GM12878 (cell line): ENCODE data around the gene NFE2L2. TPM values are rescaled to one million over a fixed set of nuclear protein-coding genes. Genes with fewer than 3 reads are reported as not detected.

Source experiments
- CBFB ChIP-seq: IDR thresholded peaks from 2 replicates; pipeline ENCODE4 v1.6.1; 2016; ENCODE audit warnings: antibody characterized with exemption, low read depth
- HCFC1 ChIP-seq: fragments of 150-350 bp; IDR thresholded peaks from 2 replicates; pipeline ENCODE4 v1.6.1; 2014; ENCODE audit warnings: low read length
- KDM1A ChIP-seq: fragments of 200-600 bp; sonication (generic); IDR thresholded peaks from 2 replicates; pipeline ENCODE4 v1.6.1; 2016; ENCODE audit warnings: borderline replicate concordance
- NFYA ChIP-seq: IDR thresholded peaks from 2 replicates; pipeline ENCODE4 v1.6.1; 2011; ENCODE audit warnings: low read depth, mild to moderate bottlenecking, low read length, improper control_type of control experiment, borderline replicate concordance
- NFYB ChIP-seq: IDR thresholded peaks from 2 replicates; pipeline ENCODE4 v1.6.1; 2011; ENCODE audit warnings: low read depth, mild to moderate bottlenecking, low read length, improper control_type of control experiment, moderate library complexity; ENCODE audit not compliant: insufficient read depth
- NR2F1 ChIP-seq: fragments of 450-650 bp; conservative IDR thresholded peaks from 2 replicates; pipeline ENCODE4 v1.6.1; 2017; ENCODE audit warnings: mild to moderate bottlenecking
- POLR2A ChIP-seq: IDR thresholded peaks from 2 replicates; pipeline ENCODE4 v1.6.1; 2011; ENCODE audit warnings: low read depth, mild to moderate bottlenecking, low read length
- SPI1 ChIP-seq: IDR thresholded peaks from 2 replicates; pipeline ENCODE4 v1.6.1; 2011; ENCODE audit warnings: low read depth, mild to moderate bottlenecking, low read length, moderate library complexity, borderline replicate concordance; ENCODE audit not compliant: insufficient read depth
- SRF ChIP-seq, 2 experiments: IDR thresholded peaks; 2 replicates each; pipeline ENCODE4 v1.6.1; 2011; ENCODE audit warnings: low read depth in 2 of 2, low read length in 2 of 2, mild to moderate bottlenecking in 1 of 2, moderate library complexity in 1 of 2
- SUPT20H ChIP-seq: IDR thresholded peaks from 2 replicates; pipeline ENCODE4 v1.6.1; 2011; ENCODE audit warnings: low read depth, mild to moderate bottlenecking, low read length, moderate library complexity, borderline replicate concordance; ENCODE audit not compliant: control insufficient read depth
- TAF1 ChIP-seq: IDR thresholded peaks from 2 replicates; pipeline ENCODE4 v1.6.1; 2011; ENCODE audit warnings: mild to moderate bottlenecking, low read depth, low read length, borderline replicate concordance
- TCF3 ChIP-seq: IDR thresholded peaks from 2 replicates; pipeline ENCODE4 v1.6.1; 2012; ENCODE audit warnings: low read depth, mild to moderate bottlenecking, low read length, borderline replicate concordance; ENCODE audit not compliant: insufficient read depth
- ZZZ3 ChIP-seq: IDR thresholded peaks from 2 replicates; pipeline ENCODE4 v1.6.1; 2011; ENCODE audit warnings: low read depth; ENCODE audit not compliant: control insufficient read depth, insufficient read length
- polyA plus RNA-seq, 11 experiments: library from polyadenylated mRNA; depleted of rRNA in 4 of 11; unstranded in 6 of 11; stranded (reverse) in 5 of 11; fragments of >200 nt; fragmentation: Nextera tagmentation in 4 of 11; fragmentation: Illumina TruSeq in 1 of 11; extraction: Ambion mirVana in 4 of 11; extraction: Trizol in 1 of 11; gene quantifications; 1 replicate in 1 of 11; 2 replicates in 10 of 11; pipeline versions ENCODE4 v1.2.1 to v1.2.3, GENCODE V29; 2011 to 2016; ENCODE audit warnings: inconsistent platforms in 2 of 11, missing spikeins in 2 of 11, low read depth in 1 of 11
- total RNA-seq, 4 experiments: library from RNA; depleted of rRNA in 3 of 4; stranded (reverse); fragments of >200 nt in 3 of 4; fragmentation: Illumina TruSeq in 1 of 4; extraction: Trizol in 1 of 4; gene quantifications; 2 replicates each; pipeline versions ENCODE4 v1.2.1 to v1.2.3, GENCODE V29; 2013 to 2021
- TF ChIP-seq, protein P1 (sequence below): fragments of 450-650 bp; formaldehyde crosslinking; IDR thresholded peaks from 2 replicates; pipeline ENCODE4 v1.4.0; 2022; ENCODE audit warnings: mild to moderate bottlenecking, moderate library complexity
- TF ChIP-seq, protein P2 (sequence below): fragments of 450-650 bp; IDR thresholded peaks from 2 replicates; pipeline ENCODE4 v1.6.1; 2016; ENCODE audit warnings: mild to moderate bottlenecking, moderate library complexity, borderline replicate concordance
- TF ChIP-seq, protein P3 (sequence below): fragments of 450-650 bp; IDR thresholded peaks from 2 replicates; pipeline ENCODE4 v1.6.1; 2014; ENCODE audit warnings: mild to moderate bottlenecking
- TF ChIP-seq, protein P4 (sequence below): IDR thresholded peaks from 2 replicates; pipeline ENCODE4 v1.6.1; 2012; ENCODE audit warnings: improper control_type of control experiment, low read depth, low read length; ENCODE audit not compliant: insufficient replicate concordance

Gene NFE2L2
- total and polyA plus RNA-seq, 10 of the 15 experiments (the other 5 are each of a cell fraction or from before 2014, with no cell fraction given): 18.4 to 69.8 (median 37.1) TPM

DNA sequence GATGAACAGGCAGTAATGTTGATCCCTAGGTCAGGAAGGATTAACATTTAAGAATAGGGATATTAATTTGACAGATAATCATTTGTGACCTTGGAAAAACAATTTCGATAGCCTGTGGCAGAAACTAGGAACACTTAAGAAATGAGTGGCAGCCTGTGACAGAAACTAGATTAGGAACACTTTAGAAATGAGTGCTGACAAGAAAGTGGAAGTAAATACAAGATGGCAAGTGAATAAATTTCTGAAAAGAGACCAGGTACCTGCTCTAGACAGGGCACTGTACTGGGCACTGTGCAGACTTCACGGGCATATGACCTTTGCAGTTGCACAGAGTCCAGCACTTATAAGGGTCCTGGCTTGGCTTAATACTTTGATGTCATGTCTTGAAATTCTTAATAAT lies 57.4 kb downstream of the NFE2L2 start (continued):
- TF ChIP-seq, protein P1, sequence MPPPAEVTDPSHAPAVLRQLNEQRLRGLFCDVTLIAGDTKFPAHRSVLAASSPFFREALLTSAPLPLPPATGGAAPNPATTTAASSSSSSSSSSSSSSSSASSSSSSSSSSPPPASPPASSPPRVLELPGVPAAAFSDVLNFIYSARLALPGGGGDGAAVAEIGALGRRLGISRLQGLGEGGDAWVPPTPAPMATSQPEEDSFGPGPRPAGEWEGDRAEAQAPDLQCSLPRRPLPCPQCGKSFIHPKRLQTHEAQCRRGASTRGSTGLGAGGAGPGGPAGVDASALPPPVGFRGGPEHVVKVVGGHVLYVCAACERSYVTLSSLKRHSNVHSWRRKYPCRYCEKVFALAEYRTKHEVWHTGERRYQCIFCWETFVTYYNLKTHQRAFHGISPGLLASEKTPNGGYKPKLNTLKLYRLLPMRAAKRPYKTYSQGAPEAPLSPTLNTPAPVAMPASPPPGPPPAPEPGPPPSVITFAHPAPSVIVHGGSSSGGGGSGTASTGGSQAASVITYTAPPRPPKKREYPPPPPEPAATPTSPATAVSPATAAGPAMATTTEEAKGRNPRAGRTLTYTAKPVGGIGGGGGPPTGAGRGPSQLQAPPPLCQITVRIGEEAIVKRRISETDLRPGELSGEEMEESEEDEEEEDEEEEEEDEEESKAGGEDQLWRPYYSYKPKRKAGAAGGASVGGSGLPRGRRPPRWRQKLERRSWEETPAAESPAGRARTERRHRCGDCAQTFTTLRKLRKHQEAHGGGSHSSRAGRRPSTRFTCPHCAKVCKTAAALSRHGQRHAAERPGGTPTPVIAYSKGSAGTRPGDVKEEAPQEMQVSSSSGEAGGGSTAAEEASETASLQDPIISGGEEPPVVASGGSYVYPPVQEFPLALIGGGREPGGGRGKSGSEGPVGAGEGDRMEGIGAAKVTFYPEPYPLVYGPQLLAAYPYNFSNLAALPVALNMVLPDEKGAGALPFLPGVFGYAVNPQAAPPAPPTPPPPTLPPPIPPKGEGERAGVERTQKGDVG (CRISPR knock-in tag): no peak
- TF ChIP-seq TAF1 (no peak), SPI1 (no peak), SRF (IDR thresholded peaks at IDR 0.05; ENCODE audit: low read depth in 2 of 2, low read length in 2 of 2) (no peak), KDM1A (no peak), TCF3 (0 out of 2 replicates have a peak, but pooled peaks have one; percentile 6), NR2F1 (0 out of 2 replicates have a peak, but pooled peaks have one; percentile 22), ZZZ3 (no peak), POLR2A (no peak), NFYA (no peak), SUPT20H (no peak), HCFC1 (no peak), NFYB (no peak), CBFB (no peak)
- TF ChIP-seq, protein P2, sequence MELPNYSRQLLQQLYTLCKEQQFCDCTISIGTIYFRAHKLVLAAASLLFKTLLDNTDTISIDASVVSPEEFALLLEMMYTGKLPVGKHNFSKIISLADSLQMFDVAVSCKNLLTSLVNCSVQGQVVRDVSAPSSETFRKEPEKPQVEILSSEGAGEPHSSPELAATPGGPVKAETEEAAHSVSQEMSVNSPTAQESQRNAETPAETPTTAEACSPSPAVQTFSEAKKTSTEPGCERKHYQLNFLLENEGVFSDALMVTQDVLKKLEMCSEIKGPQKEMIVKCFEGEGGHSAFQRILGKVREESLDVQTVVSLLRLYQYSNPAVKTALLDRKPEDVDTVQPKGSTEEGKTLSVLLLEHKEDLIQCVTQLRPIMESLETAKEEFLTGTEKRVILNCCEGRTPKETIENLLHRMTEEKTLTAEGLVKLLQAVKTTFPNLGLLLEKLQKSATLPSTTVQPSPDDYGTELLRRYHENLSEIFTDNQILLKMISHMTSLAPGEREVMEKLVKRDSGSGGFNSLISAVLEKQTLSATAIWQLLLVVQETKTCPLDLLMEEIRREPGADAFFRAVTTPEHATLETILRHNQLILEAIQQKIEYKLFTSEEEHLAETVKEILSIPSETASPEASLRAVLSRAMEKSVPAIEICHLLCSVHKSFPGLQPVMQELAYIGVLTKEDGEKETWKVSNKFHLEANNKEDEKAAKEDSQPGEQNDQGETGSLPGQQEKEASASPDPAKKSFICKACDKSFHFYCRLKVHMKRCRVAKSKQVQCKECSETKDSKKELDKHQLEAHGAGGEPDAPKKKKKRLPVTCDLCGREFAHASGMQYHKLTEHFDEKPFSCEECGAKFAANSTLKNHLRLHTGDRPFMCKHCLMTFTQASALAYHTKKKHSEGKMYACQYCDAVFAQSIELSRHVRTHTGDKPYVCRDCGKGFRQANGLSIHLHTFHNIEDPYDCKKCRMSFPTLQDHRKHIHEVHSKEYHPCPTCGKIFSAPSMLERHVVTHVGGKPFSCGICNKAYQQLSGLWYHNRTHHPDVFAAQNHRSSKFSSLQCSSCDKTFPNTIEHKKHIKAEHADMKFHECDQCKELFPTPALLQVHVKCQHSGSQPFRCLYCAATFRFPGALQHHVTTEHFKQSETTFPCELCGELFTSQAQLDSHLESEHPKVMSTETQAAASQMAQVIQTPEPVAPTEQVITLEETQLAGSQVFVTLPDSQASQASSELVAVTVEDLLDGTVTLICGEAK: no peak
- TF ChIP-seq, protein P3, sequence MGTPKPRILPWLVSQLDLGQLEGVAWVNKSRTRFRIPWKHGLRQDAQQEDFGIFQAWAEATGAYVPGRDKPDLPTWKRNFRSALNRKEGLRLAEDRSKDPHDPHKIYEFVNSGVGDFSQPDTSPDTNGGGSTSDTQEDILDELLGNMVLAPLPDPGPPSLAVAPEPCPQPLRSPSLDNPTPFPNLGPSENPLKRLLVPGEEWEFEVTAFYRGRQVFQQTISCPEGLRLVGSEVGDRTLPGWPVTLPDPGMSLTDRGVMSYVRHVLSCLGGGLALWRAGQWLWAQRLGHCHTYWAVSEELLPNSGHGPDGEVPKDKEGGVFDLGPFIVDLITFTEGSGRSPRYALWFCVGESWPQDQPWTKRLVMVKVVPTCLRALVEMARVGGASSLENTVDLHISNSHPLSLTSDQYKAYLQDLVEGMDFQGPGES: no peak
- TF ChIP-seq, protein P4, sequence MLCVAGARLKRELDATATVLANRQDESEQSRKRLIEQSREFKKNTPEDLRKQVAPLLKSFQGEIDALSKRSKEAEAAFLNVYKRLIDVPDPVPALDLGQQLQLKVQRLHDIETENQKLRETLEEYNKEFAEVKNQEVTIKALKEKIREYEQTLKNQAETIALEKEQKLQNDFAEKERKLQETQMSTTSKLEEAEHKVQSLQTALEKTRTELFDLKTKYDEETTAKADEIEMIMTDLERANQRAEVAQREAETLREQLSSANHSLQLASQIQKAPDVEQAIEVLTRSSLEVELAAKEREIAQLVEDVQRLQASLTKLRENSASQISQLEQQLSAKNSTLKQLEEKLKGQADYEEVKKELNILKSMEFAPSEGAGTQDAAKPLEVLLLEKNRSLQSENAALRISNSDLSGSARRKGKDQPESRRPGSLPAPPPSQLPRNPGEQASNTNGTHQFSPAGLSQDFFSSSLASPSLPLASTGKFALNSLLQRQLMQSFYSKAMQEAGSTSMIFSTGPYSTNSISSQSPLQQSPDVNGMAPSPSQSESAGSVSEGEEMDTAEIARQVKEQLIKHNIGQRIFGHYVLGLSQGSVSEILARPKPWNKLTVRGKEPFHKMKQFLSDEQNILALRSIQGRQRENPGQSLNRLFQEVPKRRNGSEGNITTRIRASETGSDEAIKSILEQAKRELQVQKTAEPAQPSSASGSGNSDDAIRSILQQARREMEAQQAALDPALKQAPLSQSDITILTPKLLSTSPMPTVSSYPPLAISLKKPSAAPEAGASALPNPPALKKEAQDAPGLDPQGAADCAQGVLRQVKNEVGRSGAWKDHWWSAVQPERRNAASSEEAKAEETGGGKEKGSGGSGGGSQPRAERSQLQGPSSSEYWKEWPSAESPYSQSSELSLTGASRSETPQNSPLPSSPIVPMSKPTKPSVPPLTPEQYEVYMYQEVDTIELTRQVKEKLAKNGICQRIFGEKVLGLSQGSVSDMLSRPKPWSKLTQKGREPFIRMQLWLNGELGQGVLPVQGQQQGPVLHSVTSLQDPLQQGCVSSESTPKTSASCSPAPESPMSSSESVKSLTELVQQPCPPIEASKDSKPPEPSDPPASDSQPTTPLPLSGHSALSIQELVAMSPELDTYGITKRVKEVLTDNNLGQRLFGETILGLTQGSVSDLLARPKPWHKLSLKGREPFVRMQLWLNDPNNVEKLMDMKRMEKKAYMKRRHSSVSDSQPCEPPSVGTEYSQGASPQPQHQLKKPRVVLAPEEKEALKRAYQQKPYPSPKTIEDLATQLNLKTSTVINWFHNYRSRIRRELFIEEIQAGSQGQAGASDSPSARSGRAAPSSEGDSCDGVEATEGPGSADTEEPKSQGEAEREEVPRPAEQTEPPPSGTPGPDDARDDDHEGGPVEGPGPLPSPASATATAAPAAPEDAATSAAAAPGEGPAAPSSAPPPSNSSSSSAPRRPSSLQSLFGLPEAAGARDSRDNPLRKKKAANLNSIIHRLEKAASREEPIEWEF: no peak
